K562 (cell line): ENCODE measurements around the gene DUS1L. TPM values are rescaled to one million over a fixed set of nuclear protein-coding genes. Genes with fewer than 3 reads are reported as not detected.

ENCODE experiments used
- HBP1 ChIP-seq: fragments of 450-650 bp; formaldehyde crosslinking; IDR thresholded peaks from 2 replicates; pipeline ENCODE4 v1.4.0; 2022; ENCODE audit warnings: missing genetic modification characterization
- REST ChIP-seq, 2 experiments: fragments of 450-650 bp; formaldehyde crosslinking in 1 of 2; IDR thresholded peaks; 2 replicates each; pipeline versions ENCODE4 v1.4.0 to v1.6.1; 2014 to 2020; ENCODE audit warnings: mild to moderate bottlenecking in 2 of 2, borderline replicate concordance in 1 of 2, low read depth in 1 of 2
- SAFB2 ChIP-seq: fragments of 200-400 bp; formaldehyde crosslinking; IDR thresholded peaks from 2 replicates; pipeline ENCODE4 v1.6.1; 2018; ENCODE audit warnings: borderline replicate concordance, low read length, low read depth, moderate library complexity; ENCODE audit not compliant: severe bottlenecking
- SMAD2 ChIP-seq: fragments of 150-350 bp; IDR thresholded peaks from 2 replicates; pipeline ENCODE4 v1.6.1; 2014; ENCODE audit warnings: low read depth, mild to moderate bottlenecking, low read length
- U2AF2 ChIP-seq: fragments of 200-400 bp; formaldehyde crosslinking; optimal IDR thresholded peaks from 2 replicates; pipeline ENCODE3; 2017; ENCODE audit warnings: low read depth, mild to moderate bottlenecking, low read length
- WHSC1 ChIP-seq: IDR thresholded peaks from one replicate; pipeline ENCODE4 v1.6.1; 2012; ENCODE audit warnings: low read length, control low read depth, inconsistent platforms
- ZNF133 ChIP-seq: fragments of 250-450 bp; sonication (Bioruptor Pico); IDR thresholded peaks from 2 replicates; pipeline ENCODE4 v1.4.0; 2020; ENCODE audit warnings: mild to moderate bottlenecking
- ZZZ3 ChIP-seq: fragments of 450-650 bp; IDR thresholded peaks from 2 replicates; pipeline ENCODE4 v1.6.1; 2016; ENCODE audit warnings: antibody characterized with exemption, mild to moderate bottlenecking, moderate library complexity
- polyA plus RNA-seq, 8 experiments: library from polyadenylated mRNA; depleted of rRNA in 4 of 8; stranded (reverse) in 5 of 8; unstranded in 3 of 8; fragments of >200 nt; fragmentation: Nextera tagmentation in 2 of 8; fragmentation: Illumina TruSeq in 1 of 8; extraction: Ambion mirVana in 2 of 8; extraction: Trizol in 1 of 8; gene quantifications; 2 replicates each; pipeline versions ENCODE4 v1.2.1 to v1.2.3, GENCODE V29; 2011 to 2014; ENCODE audit warnings: inconsistent platforms in 1 of 8, missing spikeins in 1 of 8
- total RNA-seq, 7 experiments: library from RNA; depleted of rRNA in 6 of 7; stranded (reverse); fragments of >200 nt in 6 of 7; fragmentation: Illumina TruSeq in 2 of 7; extraction: Trizol in 2 of 7; gene quantifications; 2 replicates each; pipeline versions ENCODE4 v1.2.1 to v1.2.3, GENCODE V29; 2011 to 2021; ENCODE audit warnings: low replicate concordance in 1 of 7
- TF ChIP-seq, protein P1 (sequence below): fragments of 200-400 bp; formaldehyde crosslinking; IDR thresholded peaks from 2 replicates; pipeline ENCODE4 v1.6.1; 2017; ENCODE audit warnings: mild to moderate bottlenecking, low read depth, low read length, moderate library complexity

Gene DUS1L
- total and polyA plus RNA-seq, 9 of the 15 experiments (the other 6 are each of a cell fraction or from before 2014, with no cell fraction given): 7.8 to 210 (median 83.9) TPM

GRCh38 chr17:82037092-82037888, 28.3 kb downstream of the DUS1L start, which contains the start of gene DCXR (continued):
- no peak for TF ChIP-seq WHSC1
- TF ChIP-seq ZNF133 (CRISPR knock-in tag): no peak
- TF ChIP-seq U2AF2: no peak
- TF ChIP-seq HBP1: 0 out of 2 replicates have a peak, but pooled peaks have one; percentile 20
- no peak for TF ChIP-seq SMAD2
- TF ChIP-seq REST (IDR thresholded peaks at IDR 0.05; ENCODE audit: borderline replicate concordance): peak; percentile 98
- TF ChIP-seq REST (CRISPR knock-in tag; IDR thresholded peaks at IDR 0.05; ENCODE audit: low read depth): no peak
- no peak for TF ChIP-seq SAFB2
- no peak for TF ChIP-seq ZZZ3
- TF ChIP-seq, protein P1, sequence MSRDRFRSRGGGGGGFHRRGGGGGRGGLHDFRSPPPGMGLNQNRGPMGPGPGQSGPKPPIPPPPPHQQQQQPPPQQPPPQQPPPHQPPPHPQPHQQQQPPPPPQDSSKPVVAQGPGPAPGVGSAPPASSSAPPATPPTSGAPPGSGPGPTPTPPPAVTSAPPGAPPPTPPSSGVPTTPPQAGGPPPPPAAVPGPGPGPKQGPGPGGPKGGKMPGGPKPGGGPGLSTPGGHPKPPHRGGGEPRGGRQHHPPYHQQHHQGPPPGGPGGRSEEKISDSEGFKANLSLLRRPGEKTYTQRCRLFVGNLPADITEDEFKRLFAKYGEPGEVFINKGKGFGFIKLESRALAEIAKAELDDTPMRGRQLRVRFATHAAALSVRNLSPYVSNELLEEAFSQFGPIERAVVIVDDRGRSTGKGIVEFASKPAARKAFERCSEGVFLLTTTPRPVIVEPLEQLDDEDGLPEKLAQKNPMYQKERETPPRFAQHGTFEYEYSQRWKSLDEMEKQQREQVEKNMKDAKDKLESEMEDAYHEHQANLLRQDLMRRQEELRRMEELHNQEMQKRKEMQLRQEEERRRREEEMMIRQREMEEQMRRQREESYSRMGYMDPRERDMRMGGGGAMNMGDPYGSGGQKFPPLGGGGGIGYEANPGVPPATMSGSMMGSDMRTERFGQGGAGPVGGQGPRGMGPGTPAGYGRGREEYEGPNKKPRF: no peak
